NCI-H2107 (cell line): ENCODE data around the gene RTRAF.

Experiments used
- DNase-seq: peaks from one replicate; lab custom pipeline; 2025; lab: John Stamatoyannopoulos, UW

The RTRAF gene

DNA sequence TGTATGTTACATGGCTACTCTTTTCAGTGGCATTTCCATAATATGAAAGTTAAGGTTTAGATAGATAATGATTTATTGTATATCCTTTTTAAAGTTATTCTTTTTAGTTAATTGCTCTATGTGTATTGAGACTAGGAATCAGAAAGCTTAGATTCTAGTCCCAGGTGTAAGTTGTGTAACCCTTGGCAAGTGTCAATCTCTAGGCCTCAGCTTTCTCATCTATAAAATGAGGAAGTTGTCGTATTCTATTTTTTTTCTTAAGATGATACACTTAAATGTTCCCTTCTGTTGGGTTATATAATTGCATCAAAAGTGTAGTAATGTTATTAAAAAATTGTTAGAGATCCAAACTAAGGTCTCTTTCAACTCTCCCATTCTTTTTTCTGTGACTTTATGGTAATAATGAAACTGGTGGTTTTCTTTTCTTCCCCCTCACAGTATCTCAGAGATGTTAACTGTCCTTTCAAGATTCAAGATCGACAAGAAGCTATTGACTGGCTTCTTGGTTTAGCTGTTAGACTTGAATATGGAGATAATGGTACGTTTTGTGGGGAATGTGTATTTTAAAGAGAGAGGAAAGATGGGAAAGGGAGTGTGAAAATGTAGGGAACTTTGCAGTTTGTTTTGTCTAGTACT, 4.1 kb downstream of the RTRAF start:
- no peak for DNase-seq

GRCh38 chr14:51996148-51996746, 6.9 kb downstream of the RTRAF start:
- DNase-seq: no peak

- no peak for DNase-seq
Observed at GRCh38 chr14:51998348-51998747, 9.0 kb downstream of the RTRAF start.

- DNase-seq: no peak
Observed at GRCh38 chr14:51999084-51999483, 9.7 kb downstream of the RTRAF start.

DNA sequence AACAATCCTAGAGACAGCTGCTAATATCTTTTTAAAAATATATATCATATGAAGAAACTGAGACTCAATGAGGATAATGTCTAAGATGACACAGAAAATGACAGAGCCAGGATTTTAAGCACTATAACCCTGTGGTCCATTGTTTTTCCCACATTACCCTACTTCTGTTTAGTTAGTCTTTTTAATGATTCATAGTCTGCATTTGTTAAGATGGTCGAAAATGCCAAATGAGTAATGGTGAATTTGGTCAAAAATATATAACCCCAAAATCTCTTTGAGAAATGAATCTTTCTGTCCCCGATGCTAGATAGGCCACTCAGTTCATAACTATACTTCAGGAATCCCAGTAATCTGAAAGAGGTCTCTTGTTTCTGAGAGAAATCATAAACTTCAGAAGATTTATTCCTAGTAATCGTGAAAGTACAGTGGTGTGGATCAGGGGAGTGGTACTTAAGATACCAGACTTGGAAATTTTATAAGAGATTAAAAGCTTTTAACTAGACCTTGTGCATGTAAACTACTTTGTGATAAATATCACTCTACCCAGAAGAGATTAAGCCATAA, 10.8 kb downstream of the RTRAF start:
- no peak for DNase-seq

- no peak for DNase-seq
Observed at GRCh38 chr14:52000696-52001095, 11.3 kb downstream of the RTRAF start.

DNA sequence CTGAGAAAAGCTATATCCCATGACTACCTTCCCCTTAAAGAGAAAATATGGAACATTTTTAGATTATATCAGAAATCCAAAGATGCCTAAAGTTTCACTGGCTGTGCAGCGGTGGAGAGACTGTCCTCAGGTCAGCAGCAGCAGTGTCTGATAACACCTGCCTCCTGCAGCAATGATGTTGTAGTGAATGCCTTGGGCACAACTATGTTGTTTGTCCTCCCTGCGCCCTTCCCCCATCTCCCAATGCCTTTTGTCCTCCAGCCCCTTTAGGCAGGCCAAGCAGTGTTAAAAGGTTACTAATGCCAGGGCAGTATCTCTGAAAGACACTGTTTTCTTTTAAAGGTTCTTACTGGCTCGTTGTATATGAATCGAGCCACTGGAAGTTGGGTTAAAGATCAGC, 13.2 kb downstream of the RTRAF start:
- no peak for DNase-seq

DNA sequence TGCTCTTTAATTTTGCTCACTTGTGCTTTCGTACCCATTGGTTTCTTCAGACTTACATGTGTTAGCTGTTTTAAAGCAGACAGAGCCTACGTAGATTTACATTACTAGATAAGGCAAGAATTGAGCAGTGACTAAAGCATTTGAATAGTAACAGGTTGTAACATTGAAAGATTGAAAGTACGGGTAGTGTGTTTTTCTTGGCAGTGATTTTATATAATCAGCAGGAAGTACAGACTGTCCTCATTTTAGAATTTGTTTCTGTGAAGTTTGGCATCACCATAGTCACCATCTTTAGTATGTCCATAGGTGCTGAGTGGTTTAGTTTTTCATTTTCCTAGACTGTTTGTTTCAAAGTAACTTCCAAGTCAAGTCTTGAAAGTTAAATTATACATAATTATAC, 14.0 kb downstream of the RTRAF start:
- no peak for DNase-seq

DNA sequence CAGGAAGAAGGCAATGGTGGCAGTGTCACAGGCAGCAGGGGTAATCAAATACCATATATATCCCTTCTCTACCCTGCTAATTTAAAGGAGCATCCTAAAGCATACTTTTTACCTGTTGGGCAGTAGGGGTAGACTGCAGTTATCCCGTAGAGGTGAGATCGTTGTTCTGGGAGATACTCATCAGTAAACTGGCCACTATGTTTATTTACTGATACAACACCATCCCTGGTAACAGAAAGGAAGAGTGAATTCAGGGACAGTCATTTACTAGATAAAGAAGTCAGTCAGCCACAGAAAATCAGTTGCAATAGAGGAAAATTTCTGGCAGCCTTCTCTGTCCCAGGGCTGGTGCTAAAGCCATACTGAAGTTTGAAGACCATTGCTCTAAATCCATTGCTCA, 16.3 kb downstream of the RTRAF start:
- DNase-seq: no peak

- no peak for DNase-seq
Observed at GRCh38 chr14:52006361-52006760, 17.0 kb downstream of the RTRAF start.

GRCh38 chr14:52007211-52007610, 17.9 kb downstream of the RTRAF start:
- DNase-seq: no peak

GRCh38 chr14:52007637-52008036, 18.3 kb downstream of the RTRAF start:
- no peak for DNase-seq

- no peak for DNase-seq
Observed at GRCh38 chr14:52008136-52008535, 18.8 kb downstream of the RTRAF start.

GRCh38 chr14:52010173-52010693, 20.9 kb downstream of the RTRAF start:
- DNase-seq: no peak

DNA sequence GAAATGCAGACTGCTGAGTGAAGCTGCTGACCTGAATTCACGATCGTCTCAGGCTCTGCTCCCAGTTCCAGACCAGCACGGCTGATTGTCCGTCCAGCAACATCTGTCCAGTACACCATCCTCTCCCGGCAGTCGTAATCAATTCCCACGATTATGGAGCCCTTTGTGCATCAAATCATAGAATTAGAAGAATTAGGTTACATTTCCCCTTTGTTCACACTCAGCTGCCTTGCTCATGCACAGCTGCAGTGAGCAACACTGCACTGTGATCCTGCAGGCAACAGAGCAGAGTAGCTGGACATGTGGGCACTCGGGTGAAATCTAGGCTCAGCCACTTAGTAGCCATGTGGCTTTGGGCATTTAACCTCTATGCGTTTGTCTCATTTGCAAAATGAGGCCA, 22.2 kb downstream of the RTRAF start:
- DNase-seq: no peak

DNA sequence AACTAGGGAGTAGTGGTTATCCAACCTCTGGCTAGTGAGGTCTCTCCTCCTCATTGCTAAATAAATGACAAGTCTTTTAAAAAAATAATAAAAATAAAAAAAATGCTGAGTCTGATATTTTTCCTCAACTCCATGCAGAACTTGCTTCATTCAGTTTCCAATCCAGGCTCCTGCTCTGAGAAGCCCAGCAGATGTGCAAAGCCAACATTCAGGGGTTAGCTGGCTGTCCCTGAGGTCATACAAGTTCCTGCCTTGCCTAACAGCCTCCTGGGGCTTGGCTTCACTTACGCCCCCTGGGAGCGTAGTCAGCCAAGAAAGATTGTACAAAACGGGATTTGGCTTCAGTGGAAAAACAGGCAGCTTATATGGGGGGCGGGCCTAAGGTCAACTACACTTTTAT, 23.3 kb downstream of the RTRAF start:
- DNase-seq: no peak

- no peak for DNase-seq
Observed at GRCh38 chr14:52013984-52014600, 24.7 kb downstream of the RTRAF start.

GRCh38 chr14:52014601-52015267, 25.4 kb downstream of the RTRAF start:
- no peak for DNase-seq

DNA sequence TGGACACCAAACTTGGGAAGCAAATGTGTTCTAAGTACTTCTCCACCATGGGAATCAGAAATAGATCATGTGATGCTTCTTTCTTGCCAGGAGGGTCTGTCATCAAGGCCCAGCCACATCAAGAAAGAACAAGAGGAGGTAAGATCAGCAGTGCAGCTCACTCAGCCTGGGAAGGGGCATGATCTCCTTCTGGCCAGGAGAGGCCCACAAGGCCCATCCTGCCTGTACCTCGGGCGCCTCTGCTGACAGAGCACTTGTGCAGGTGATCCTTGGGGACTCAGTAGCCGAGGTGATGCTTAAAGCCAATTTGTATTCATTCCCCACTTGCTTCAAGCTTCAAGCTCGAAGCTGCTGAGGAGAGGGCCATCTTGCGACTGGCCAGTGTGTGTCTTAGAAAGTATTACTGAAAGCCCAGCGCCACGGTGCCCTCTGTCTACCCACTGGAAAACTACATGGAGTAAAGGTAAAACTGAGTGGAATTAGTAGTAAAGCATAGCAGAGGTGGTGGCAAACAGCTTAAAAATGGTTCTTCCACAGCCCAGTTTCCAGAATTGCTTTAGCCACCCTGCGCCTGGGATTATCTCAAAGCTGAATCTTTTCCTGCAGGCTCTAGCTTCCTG, 26.2 kb downstream of the RTRAF start:
- no peak for DNase-seq

DNA sequence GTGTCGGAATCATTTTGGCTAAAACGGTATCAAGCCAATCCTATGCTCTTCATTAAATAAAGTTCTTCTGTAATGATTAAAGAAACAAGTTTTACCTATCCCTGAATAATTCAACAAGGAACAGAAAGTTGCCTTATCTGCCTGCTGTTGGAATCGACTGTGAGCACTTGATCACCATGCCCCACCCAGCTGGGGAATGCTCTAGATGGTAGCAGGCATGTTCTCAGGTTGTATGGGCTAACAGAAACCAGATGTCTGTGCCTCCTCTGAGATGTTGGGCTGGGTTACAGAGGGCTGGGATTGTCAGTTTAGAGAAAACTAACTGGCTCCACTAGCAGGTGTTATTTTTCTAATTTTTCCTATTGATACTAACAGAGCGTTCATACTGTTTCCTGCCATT, 28.9 kb downstream of the RTRAF start:
- no peak for DNase-seq

DNA sequence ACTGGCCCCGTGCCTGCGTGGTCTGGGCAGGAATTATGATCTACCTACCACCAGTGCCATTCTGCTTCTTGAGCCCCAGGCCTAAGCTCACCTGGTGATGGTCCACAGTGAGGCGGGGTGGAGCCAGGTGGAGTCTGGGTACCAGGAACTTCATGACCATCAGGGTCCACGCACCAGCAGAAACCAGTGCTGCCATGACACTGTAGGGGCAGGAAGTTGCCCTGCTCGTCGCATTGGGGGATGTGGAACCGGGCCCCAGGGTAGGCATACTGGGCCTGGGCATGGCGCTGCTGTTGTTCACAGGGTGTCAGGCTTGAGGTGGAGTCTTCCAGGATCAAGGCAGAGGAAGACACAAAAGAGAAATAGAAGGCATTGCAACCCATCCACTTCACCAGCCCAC, 29.6 kb downstream of the RTRAF start:
- DNase-seq: no peak

- no peak for DNase-seq
Observed at GRCh38 chr14:52020161-52020714, 30.9 kb downstream of the RTRAF start.
